ENCODE results near the gene UGT1A10. TPM values are rescaled to one million over a fixed set of nuclear protein-coding genes. Genes with fewer than 3 reads are reported as not detected.

The UGT1A10 gene
- total and polyA plus RNA-seq, 2 of the 13 experiments (the other 11 are each of a cell fraction or from before 2014, with no cell fraction given) = not detected

DNA sequence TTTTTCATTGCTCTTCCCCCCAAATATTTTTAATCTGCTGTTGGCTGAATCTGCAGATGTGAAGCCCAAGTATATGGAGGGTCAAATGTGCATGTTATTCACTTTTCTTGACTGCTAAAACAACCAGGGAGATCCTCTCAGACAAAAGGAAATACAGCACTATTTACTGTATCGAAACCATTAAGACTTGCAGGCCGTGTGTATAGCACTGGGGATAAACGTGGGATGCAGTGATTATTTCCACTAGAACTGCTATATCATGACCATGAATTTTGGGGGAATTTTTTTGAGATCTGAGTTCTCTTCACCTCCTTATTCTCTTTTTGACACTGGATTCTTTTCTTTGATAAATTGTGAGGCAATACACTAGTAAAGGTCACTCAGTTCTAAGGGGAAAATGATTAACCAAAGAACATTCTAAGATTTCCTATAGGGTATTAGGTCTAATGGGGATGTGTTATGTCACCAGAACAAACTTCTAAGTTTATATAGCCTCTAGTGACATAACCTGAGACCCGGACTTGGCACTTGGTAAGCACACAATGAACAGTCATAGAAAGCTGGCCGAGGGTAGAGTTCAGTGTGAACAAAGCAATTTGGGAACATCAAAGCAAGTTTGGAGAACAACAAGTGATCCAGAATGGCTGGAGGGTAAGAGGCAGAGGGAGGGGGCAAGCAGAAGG, 109.0 kb downstream of the UGT1A10 start (continued):
- TF ChIP-seq, protein P1, sequence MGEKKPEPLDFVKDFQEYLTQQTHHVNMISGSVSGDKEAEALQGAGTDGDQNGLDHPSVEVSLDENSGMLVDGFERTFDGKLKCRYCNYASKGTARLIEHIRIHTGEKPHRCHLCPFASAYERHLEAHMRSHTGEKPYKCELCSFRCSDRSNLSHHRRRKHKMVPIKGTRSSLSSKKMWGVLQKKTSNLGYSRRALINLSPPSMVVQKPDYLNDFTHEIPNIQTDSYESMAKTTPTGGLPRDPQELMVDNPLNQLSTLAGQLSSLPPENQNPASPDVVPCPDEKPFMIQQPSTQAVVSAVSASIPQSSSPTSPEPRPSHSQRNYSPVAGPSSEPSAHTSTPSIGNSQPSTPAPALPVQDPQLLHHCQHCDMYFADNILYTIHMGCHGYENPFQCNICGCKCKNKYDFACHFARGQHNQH (CRISPR knock-in tag; IDR thresholded peaks at IDR 0.05) = peak; percentile 89
- TF ChIP-seq SIX4 (CRISPR knock-in tag; IDR thresholded peaks at IDR 0.05) (peak; percentile 91), ZNF547 (CRISPR knock-in tag; IDR thresholded peaks at IDR 0.05) (no peak), ZNF839 (CRISPR knock-in tag; IDR thresholded peaks at IDR 0.05; ENCODE audit: borderline replicate concordance) (no peak), POLR2A (IDR thresholded peaks at IDR 0.05; ENCODE audit: insufficient read depth in 1 of 2, low read depth in 2 of 2, low read length in 2 of 2) (no peak), GLI4 (CRISPR knock-in tag; IDR thresholded peaks at IDR 0.05; ENCODE audit: borderline replicate concordance) (no peak), BCL6 (CRISPR knock-in tag; IDR thresholded peaks at IDR 0.05) (peak; percentile 99), ZNF710 (CRISPR knock-in tag; IDR thresholded peaks at IDR 0.05; ENCODE audit: borderline replicate concordance) (peak; percentile 94), ZNF3 (CRISPR knock-in tag; IDR thresholded peaks at IDR 0.05) (peak; percentile 73; the same call in 1 of the 2 replicates), SIX1 (CRISPR knock-in tag; IDR thresholded peaks at IDR 0.05; ENCODE audit: borderline replicate concordance) (peak; percentile 94), TAF1 (CRISPR knock-in tag; IDR thresholded peaks at IDR 0.05) (no peak), ZNF430 (CRISPR knock-in tag; IDR thresholded peaks at IDR 0.05) (peak; percentile 70; the same call in 1 of the 2 replicates), THYN1 (CRISPR knock-in tag; IDR thresholded peaks at IDR 0.05; ENCODE audit: borderline replicate concordance, low read depth) (no peak), SOX13 (IDR thresholded peaks at IDR 0.05) (peak; percentile 99), SOX13 (CRISPR knock-in tag; conservative IDR thresholded peaks at IDR 0.05 in 1 of 2, IDR thresholded peaks at IDR 0.05 in 1 of 2) (peak in 1 of 2 experiments; percentile 98; a peak in 2 of 4 replicates), ZNF232 (CRISPR knock-in tag; IDR thresholded peaks at IDR 0.05; ENCODE audit: borderline replicate concordance) (peak; percentile 85; the same call in 1 of the 2 replicates), NAIF1 (CRISPR knock-in tag; IDR thresholded peaks at IDR 0.05; ENCODE audit: borderline replicate concordance) (no peak), ZNF761 (CRISPR knock-in tag; conservative IDR thresholded peaks at IDR 0.05) (no peak; the same call in 1 of the 2 replicates), SP1 (IDR thresholded peaks at IDR 0.05) (no peak), SP1 (CRISPR knock-in tag; IDR thresholded peaks at IDR 0.05) (no peak), ATF7 (IDR thresholded peaks at IDR 0.05) (peak; percentile 81), ATF7 (CRISPR knock-in tag; IDR thresholded peaks at IDR 0.05) (peak; percentile 91; the same call in 1 of the 2 replicates), HOXA5 (CRISPR knock-in tag; IDR thresholded peaks at IDR 0.05) (peak; percentile 93), IKZF4 (CRISPR knock-in tag; IDR thresholded peaks at IDR 0.05; ENCODE audit: borderline replicate concordance, low read depth, not compliant biosample characterization) (no peak), MLX (CRISPR knock-in tag; IDR thresholded peaks at IDR 0.05) (peak; percentile 84), ZNF670 (CRISPR knock-in tag; IDR thresholded peaks at IDR 0.05; ENCODE audit: borderline replicate concordance) (peak; percentile 96), ARNT2 (CRISPR knock-in tag; IDR thresholded peaks at IDR 0.05; ENCODE audit: low read depth) (peak; percentile 74; the same call in 1 of the 2 replicates), ZNF205 (CRISPR knock-in tag; IDR thresholded peaks at IDR 0.05) (peak; percentile 86; the same call in 1 of the 2 replicates), PHF20 (CRISPR knock-in tag; IDR thresholded peaks at IDR 0.05) (no peak), RBM39 (IDR thresholded peaks at IDR 0.05; ENCODE audit: low read depth, low read length, poor library complexity, severe bottlenecking) (no peak)
